NCI-H446 treated with DMSO at 0.1 percent for 48 hours (cell line): ENCODE measurements around the gene KLHDC9.

ENCODE experiments used
- DNase-seq: peaks from one replicate; lab custom pipeline; 2025; lab: John Stamatoyannopoulos, UW

The KLHDC9 gene

GRCh38 chr1:161077426-161077825 lies 20.7 kb upstream of the KLHDC9 start:
- DNase-seq, result no peak

DNA sequence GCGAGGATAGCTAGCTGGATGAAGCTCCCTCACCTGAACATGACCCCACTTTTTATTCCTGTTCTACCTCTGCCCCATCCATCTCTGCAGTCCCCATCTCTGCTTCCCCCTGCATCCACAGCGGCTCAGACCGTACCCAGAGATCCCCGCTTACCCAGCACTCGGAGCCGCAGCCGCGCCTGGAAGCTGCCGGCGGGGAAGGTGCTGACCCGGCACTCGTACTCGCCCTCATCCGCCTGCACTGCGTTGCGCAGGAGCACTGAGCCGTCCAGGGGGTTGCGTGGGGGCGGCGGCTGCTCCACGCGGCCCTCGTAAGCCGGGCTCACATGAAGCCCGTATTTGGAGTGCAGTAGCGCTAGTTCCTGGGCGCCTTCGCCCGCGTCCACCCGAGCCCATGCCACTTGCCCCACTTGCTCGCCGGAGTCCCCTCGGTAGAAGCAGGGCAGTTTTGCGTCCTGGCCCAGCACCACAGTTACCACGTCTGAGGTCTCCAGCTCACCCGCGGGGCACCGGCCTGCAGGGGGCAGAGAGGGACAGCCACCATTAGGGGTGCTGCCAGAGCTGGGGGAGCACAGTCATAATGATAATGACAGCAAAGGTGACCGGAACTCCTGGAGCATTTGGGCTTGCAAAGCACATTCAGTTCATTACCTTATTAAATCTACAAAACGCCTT lies 18.6 kb upstream of the KLHDC9 start:
- no peak for DNase-seq

GRCh38 chr1:161080441-161081405 lies 17.4 kb upstream of the KLHDC9 start:
- no peak for DNase-seq

GRCh38 chr1:161081519-161081918 lies 16.6 kb upstream of the KLHDC9 start:
- no peak for DNase-seq

GRCh38 chr1:161082483-161082882 lies 15.7 kb upstream of the KLHDC9 start:
- DNase-seq, result no peak

DNA sequence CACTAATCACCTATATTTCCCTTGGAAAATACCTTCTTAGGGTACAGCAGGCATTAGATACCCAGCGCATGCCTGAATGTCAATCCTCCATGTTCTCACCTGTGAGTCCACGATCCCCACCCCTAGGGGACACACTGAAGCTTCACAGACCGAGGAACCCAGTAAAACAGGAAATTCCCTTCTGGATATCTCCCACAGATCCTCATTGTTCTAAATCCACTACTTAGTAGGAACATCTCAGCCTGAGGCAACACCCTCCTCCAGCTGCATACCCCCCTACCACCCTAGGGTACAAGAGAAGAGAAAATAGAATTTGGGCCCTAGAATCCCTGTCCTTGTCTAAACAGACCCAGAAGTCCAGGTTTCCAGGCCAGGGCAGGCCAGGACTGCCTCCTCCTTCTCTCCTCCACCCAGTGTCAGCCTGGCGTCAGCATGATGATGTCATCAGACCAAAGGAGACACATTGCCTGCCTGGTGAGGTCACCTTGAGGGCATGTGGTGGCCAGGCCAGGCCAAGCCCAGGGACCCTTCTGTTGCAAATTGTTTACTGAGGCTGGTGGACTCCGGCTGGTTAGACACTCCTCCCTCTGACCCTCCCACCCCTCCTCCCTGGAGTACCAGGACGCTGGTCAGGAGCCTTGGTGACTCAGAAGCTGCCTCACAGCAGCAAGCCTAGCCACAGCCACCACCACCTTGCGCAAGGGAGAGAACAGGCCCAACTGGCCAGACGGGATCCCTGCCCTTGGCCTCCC lies 15.0 kb upstream of the KLHDC9 start:
- no peak for DNase-seq

DNA sequence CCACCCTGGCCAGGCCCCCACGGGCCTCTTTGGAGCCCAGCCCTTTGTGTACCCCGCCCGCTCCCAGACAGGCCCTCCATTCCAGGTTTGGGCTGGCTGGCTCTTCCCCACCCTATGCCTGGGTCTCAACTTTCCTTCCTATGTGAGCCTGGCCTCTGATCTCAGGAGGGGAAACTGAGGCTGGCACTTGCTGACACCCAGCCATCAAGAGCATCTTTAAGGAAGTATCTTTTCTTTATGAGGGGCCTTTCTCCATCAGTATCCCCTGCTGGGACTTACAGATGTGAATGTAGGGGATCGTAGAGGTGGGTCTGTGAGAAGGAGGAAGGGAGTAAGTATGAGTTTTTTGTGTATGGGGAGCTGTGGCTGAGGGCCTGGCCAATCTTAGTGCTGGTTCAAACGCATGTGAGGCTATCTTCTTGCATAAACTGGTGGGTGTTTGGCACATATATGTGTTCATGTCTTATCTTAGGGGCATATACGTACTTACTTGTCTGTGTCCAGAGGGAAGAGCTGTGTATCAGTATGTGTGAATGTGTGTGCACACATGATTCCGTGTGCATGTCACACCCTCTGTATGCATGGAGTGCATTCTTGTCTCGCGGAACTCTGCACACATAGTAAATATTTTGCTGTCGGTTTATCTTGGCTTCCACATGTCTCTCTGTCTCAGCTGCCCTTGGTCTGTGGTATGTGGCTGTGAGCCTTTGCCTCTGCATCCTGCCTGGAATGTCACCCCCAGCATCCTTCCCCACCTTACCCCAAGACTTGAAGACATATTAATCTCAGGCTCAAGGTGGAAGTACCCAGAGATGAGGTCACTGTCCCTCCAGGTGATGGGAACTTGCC lies 14.2 kb upstream of the KLHDC9 start:
- DNase-seq, result no peak

GRCh38 chr1:161084597-161084988 lies 13.6 kb upstream of the KLHDC9 start:
- no peak for DNase-seq

GRCh38 chr1:161085165-161085564 lies 13.0 kb upstream of the KLHDC9 start:
- no peak for DNase-seq

DNA sequence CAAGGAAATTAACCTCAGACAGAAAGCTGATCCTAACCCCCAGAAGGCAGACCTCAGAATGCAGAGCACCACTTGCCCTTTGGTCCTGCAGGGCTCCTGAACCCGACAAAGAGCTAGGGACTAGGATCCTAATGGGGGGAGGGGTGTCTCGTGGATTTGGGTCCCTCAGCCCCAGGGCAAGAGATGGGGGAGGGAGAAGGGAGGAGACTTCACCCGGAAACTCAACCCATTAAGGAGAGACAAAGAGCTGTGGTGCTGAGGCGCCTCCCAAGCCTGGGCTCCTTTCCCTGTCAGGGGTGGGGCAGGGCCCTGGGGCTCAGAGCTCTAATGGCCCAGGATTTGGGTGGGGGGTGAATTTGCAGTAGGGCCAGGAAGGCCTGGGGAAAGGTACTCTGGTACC lies 11.7 kb upstream of the KLHDC9 start:
- DNase-seq, result no peak

DNA sequence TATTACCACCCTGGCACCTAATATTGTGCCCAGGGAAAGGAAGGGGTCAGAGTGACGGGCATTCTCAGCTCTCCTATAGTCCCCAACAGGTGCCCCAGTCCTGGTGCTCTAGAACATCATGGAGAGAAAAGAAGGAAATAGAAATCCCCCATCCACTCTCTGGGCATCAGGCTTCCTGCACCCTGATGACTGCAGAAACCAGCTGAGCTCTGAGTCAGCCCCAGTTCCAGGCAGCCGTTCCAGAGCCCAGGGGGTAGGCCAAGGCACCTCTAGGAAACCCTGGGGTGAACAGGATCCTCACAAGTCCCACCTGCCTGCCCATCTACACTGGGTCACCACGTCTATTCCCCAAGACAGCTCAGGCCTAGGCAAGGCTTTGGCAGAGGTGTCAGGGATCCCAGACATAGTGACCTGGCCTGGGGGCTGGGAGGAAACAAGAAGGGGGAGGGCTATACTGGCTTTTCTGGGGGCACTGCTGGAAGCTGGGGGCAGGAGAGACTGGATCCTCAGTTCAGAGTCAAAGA lies 9.5 kb upstream of the KLHDC9 start:
- DNase-seq, result no peak

GRCh38 chr1:161089251-161089924 lies 8.8 kb upstream of the KLHDC9 start, which contains the start of gene NECTIN4:
TSS of gene NECTIN4 (minus strand) at chr1:161089558. CDS start at chr1:161089296, 262 bp downstream.
- DNase-seq, result no peak

DNA sequence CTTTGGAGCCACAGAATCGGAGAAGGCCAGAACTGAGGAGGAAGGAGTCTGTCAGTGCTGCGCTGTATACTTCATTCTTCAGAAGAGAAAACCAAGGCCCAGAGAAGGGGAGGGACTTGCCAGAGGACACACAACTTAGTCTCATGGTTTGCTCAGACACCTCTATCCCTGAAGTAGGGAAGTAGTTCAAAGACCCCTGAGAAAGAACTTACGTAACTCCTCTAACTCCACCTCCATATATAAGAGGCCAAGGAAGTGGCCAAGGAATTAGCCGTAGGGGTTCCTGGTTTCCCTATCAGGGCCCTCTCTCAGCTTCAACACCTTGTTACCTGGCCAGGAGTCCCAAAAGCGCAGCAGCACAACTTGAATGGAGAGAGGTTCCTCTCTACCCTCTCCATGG lies 8.2 kb upstream of the KLHDC9 start:
- DNase-seq, result no peak

GRCh38 chr1:161090617-161091016 lies 7.5 kb upstream of the KLHDC9 start:
- DNase-seq, result no peak

- DNase-seq, result no peak
These were observed 7.1 kb upstream of the KLHDC9 start for GRCh38 chr1:161091093-161091492.

DNA sequence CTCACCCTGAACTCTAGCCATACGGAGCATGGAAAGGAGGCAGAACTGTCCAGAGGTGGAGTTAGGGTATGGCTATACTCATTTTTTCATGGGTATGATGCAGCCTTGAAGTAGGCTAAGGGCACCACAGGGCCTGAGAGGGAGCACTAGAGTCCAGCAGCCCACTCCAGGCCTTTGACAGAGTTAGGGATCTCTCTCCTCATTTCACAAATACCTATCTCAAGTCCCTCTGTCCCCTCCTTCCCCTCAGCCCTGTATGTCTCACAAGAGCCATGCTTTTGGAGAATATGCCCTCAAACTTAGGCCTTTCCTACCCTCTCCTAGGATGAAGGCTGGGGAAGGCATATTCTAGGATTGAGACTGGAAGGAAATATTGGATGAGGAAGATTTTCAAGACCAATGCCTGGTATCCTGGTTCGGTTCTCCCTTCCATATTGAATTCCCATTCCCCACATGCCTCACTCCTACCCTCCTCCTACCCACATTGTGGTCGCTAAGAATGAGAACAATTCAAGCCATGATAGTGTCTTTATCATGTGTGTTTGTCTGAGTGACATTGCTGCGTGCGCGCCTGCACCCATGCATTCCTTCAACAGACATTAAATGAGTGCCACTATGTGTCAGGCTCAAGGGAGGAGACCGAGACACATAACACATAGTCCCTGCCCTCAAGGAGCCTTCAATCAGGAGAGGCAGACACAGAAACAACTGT lies 6.2 kb upstream of the KLHDC9 start:
- DNase-seq, result no peak

- DNase-seq, result no peak
These were observed 5.5 kb upstream of the KLHDC9 start for GRCh38 chr1:161092621-161093028.

DNA sequence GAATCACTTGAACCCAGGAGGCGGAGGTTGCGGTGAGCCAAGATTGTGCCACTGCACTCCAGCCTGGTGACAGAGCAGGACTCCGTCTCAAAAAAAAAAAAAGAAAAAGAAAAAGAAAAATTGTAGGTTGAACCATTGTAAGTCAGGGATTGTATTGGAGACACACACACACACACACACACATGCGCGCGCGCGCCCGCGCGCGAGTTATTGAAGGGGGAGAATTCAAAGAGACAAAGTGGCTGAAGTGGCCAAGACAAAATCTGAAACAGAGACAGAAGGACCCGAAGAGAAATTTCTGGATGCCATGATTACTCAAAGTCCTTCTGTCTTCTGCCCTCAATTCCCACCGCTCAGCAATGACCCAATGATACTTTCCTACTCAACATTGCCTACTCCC lies 3.7 kb upstream of the KLHDC9 start:
- DNase-seq, result no peak

GRCh38 chr1:161095230-161095629 lies 2.9 kb upstream of the KLHDC9 start:
- no peak for DNase-seq

DNA sequence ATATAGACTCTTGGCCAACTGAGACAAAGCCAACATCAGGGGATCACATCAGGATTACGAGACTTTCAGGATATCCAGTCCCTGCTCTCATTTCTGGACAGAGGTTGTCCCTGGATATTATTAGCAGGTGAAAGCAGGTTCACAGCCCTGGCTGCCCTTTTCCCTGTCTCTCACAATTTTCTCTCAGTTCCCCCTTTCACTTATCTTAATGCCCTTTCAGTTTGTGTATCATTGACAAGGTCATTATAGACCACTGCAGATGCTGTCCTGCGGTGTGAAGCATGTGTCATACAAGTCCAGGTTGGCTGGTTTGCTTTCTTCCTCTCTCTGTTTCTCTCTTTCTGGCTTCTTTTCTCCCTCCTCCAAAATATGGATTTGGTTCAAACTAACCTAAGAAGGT lies 2.1 kb upstream of the KLHDC9 start:
- DNase-seq, result no peak
